ENCODE results near the gene PANK1. TPM values are rescaled to one million over a fixed set of nuclear protein-coding genes. Genes with fewer than 3 reads are reported as not detected.

Gene PANK1
- total RNA-seq, 1 donor, result 7.3 TPM

DNA sequence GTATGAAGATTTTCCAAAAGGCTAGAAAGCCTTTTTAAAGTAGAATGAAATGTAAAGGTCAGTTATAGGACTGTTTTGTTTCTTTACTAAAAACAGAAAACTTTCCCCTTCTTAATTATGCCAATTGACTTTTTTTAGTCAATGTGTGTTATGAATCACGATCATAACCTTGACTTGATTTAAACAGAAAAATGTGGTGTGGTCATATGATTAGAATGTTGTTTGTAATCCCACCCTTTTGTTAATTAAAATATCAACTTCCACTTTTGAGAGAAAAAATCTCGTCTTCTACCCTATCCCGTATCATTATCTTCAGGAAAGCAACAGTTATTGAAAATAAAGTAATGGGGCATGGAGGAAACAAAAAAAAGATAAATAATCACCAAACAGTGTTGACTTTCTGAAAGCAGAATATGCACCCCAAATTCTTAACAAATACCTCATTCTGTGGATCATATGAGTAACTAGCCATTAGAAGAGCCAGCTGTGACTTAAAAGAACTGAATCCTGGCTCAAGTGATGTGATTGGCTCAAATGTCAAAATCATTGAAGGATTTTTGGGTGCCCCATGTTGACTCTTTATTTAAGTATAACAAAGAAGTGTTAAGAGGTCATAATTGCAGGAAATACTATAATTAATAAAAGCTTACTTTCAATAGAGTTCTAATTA is 77.3 kb downstream of the PANK1 start:
- no peak overlapping the region for H3K4me3 ChIP-seq (ENCODE audit: low read depth, low read length)
- TF ChIP-seq CTCF (IDR thresholded peaks at IDR 0.05; ENCODE audit: insufficient read depth, low read depth, low read length), result no peak
- DNase-seq (ENCODE audit: low read depth), result no peak

DNA sequence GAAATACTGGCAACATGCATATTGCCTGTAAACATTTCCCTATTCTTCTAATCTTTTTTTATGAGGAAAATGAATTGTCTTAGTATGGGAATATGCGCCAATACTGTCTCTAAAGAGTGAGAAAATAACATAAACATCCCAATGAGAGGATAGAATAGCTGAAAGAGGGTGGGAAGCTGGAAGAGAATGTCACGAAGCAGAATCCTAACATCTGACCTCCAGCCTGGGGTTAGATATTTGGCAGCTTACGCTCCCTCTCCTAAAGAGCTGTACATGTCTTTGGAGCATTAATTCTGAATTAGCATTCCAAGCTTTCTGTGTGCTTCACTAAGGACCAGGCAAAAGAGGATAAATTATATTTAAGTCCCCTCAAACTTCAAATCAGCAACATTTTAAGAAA is 78.0 kb downstream of the PANK1 start:
- no peak for DNase-seq (ENCODE audit: low read depth)
- no peak overlapping the region for H3K4me3 ChIP-seq (ENCODE audit: low read depth, low read length)
- no peak for TF ChIP-seq CTCF (IDR thresholded peaks at IDR 0.05; ENCODE audit: insufficient read depth, low read depth, low read length)

DNA sequence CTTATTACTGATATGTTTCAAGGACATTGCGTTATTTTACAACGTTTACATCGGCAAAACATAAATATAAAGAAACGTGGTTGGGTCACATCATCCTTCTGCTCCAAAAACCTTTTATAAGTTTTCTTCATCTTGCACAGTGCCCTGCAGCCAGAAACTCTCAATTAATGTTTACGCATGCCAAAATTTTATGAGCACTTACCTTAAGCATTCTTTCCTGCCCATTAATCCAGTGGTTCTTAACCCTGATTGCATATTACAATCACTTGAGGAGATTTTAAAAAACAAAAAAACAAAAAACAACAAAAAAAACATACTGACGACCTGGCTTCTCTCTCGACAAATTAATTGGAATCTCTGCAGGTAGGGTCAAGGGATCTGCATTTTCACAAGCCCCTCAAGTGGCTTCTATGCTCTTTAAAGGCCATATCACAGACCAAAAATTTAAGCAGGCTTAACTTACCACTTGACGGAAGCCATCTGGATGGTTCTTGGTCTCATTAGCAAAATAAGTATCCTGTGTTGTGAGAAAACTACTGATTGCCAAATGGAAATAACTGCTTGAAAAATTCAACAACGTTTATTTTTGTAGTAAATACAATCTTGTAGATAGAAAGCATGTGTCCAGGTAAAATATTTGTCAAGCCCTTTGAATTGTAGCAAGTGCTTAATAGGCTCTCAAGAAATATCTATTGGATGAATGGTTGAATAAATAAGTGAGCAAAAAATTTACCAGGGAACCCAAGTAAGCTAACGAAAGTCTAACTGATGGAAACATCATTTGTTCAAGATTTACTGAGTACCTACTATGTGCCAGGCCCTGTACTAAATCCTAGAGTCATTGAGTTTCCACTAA is 78.7 kb downstream of the PANK1 start:
- no peak for TF ChIP-seq CTCF (IDR thresholded peaks at IDR 0.05; ENCODE audit: insufficient read depth, low read depth, low read length)
- H3K4me3 ChIP-seq (ENCODE audit: low read depth, low read length), result no peak overlapping the region
- peak; percentile 57 for DNase-seq (ENCODE audit: low read depth)

- no peak for DNase-seq (ENCODE audit: low read depth)
- H3K4me3 ChIP-seq (ENCODE audit: low read depth, low read length), result no peak overlapping the region
- no peak for TF ChIP-seq CTCF (IDR thresholded peaks at IDR 0.05; ENCODE audit: insufficient read depth, low read depth, low read length)
These were observed 79.9 kb downstream of the PANK1 start for GRCh38 chr10:89565180-89565579.

DNA sequence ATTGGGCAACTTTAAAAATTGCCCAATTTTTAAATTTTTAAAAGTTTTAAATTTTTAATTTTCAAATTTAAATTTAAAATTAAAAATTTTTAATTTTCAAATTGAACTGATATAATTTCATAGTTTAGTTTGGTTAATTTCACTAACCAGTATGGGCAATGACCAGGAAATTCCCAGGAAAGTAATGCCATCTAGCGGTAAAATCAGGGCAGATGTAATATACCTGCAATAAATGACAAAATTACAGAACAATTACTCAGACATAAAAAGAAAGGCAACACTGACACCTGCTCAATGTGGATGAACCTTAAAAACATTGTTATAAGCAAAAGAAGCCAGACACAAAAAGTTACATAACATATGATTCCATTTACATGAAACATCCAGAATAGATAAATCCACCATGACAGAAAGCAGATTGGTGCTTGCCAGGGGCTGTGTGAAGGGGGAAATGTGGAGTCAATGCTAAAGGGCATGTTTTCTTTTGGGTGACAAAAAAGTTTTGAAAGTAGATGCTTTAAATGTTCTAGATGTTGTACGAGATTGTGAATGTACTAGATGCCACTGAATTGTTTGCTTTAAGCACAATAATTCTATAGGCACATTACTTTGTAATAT is 81.1 kb downstream of the PANK1 start:
- peak; percentile 69 for TF ChIP-seq CTCF (IDR thresholded peaks at IDR 0.05; ENCODE audit: insufficient read depth, low read depth, low read length)
- no peak overlapping the region for H3K4me3 ChIP-seq (ENCODE audit: low read depth, low read length)
- peak; percentile 63 for DNase-seq (ENCODE audit: low read depth)

GRCh38 chr10:89563311-89563710 is 81.7 kb downstream of the PANK1 start:
- H3K4me3 ChIP-seq (ENCODE audit: low read depth, low read length), result no peak overlapping the region
- no peak for DNase-seq (ENCODE audit: low read depth)
- TF ChIP-seq CTCF (IDR thresholded peaks at IDR 0.05; ENCODE audit: insufficient read depth, low read depth, low read length), result no peak
